ENCODE measurements around the gene RBM19.

DNA sequence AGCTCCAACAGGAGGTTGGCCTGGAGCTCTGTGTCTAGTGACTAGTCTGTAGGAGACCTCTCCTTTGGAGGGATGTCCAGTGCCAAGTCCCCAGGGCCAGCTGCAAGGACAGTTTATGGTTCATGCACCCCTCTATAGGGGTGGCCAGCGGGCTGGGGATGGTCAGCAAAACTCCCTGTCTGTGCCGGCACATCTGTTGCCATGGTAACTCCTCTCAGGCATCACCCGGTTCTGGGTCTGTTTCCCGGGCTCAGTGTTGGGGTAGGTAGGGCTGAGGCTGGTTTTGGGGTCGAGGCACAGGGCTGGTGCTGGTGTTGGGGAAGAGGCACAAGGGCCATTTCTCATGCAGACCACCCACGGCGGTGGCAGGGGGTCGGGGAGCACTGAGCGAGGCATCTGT, 196.8 kb downstream of the RBM19 start:
- TF ChIP-seq, protein P1, sequence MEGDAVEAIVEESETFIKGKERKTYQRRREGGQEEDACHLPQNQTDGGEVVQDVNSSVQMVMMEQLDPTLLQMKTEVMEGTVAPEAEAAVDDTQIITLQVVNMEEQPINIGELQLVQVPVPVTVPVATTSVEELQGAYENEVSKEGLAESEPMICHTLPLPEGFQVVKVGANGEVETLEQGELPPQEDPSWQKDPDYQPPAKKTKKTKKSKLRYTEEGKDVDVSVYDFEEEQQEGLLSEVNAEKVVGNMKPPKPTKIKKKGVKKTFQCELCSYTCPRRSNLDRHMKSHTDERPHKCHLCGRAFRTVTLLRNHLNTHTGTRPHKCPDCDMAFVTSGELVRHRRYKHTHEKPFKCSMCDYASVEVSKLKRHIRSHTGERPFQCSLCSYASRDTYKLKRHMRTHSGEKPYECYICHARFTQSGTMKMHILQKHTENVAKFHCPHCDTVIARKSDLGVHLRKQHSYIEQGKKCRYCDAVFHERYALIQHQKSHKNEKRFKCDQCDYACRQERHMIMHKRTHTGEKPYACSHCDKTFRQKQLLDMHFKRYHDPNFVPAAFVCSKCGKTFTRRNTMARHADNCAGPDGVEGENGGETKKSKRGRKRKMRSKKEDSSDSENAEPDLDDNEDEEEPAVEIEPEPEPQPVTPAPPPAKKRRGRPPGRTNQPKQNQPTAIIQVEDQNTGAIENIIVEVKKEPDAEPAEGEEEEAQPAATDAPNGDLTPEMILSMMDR (IDR thresholded peaks at IDR 0.05; ENCODE audit: extremely low read depth in 1 of 2, insufficient read depth in 1 of 2, low read depth in 1 of 2, low read length in 2 of 2): no peak
- TF ChIP-seq POLR2A (IDR thresholded peaks at IDR 0.05; ENCODE audit: low read depth, low read length): no peak

All from endothelial cell of umbilical vein (primary cell).